AG09309 (cell line): ENCODE data around the gene MAN1A2.
"Not testable (repeated sequence)": the region's sequence is repeated elsewhere in the genome, so short reads cannot be mapped to it uniquely, and the experiment has no call there.

Experiments
- DNase-seq: peaks from one replicate; pipeline ENCODE4 v3.0.0-alpha.2; 2010; ENCODE audit warnings: low read depth
- H3K4me3 ChIP-seq: 2 replicates; pipeline ENCODE4 v1.5.1; 2011; ENCODE audit warnings: mild to moderate bottlenecking, low read depth, low read length, moderate library complexity; ENCODE audit not compliant: control insufficient read depth
- CTCF ChIP-seq: IDR thresholded peaks from 2 replicates; pipeline ENCODE4 v1.5.1; 2011; ENCODE audit warnings: mild to moderate bottlenecking, low read depth, low read length, inconsistent platforms; ENCODE audit not compliant: insufficient read depth, control insufficient read depth; ENCODE audit errors: missing control alignments

The MAN1A2 gene

DNA sequence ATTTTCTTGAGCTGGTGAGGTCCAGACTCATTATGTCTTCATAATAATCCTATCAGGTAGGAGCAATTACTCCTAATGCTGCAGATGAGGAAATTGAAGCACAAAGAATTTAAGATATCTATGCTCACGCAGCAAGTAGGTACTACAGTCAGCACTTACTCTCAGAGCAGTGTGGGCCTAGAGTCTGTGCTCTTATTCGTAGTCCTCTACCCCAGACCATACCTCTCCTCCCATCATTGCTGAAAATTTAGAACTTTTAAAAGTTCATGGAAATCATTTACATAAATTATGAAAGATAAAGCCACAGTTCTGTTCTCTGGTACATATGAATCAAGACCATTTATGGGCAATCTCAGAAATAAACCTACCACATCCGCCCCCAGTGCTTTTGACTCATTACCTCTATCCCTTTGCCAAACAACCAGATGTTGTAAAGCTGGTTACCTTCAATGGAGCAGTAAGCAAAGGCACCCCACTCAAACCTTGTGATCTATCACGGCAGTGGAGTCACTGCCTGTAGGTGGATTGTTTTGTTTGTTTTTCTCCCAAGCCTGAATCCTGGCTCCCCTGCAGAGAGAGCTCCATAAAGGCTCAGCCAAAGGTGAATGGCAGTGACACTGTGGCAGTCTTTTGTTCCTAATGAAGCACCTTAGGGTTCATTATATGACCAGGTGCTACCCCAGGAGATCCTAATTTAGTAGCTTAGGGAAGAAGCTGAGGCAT lies 20.9 kb upstream of the MAN1A2 start:
- no peak for TF ChIP-seq CTCF
- H3K4me3 ChIP-seq: no peak overlapping the region
- no peak for DNase-seq

- H3K4me3 ChIP-seq: no peak overlapping the region
Measured at GRCh38 chr1:117347907-117348306, 19.3 kb upstream of the MAN1A2 start.

GRCh38 chr1:117352695-117353094 lies 14.6 kb upstream of the MAN1A2 start:
- DNase-seq, H3K4me3 ChIP-seq: not testable (repeated sequence)

More at GRCh38 chr1:117347907-117348306, 19.3 kb upstream of the MAN1A2 start:
- no peak for TF ChIP-seq CTCF
- DNase-seq: no peak

DNA sequence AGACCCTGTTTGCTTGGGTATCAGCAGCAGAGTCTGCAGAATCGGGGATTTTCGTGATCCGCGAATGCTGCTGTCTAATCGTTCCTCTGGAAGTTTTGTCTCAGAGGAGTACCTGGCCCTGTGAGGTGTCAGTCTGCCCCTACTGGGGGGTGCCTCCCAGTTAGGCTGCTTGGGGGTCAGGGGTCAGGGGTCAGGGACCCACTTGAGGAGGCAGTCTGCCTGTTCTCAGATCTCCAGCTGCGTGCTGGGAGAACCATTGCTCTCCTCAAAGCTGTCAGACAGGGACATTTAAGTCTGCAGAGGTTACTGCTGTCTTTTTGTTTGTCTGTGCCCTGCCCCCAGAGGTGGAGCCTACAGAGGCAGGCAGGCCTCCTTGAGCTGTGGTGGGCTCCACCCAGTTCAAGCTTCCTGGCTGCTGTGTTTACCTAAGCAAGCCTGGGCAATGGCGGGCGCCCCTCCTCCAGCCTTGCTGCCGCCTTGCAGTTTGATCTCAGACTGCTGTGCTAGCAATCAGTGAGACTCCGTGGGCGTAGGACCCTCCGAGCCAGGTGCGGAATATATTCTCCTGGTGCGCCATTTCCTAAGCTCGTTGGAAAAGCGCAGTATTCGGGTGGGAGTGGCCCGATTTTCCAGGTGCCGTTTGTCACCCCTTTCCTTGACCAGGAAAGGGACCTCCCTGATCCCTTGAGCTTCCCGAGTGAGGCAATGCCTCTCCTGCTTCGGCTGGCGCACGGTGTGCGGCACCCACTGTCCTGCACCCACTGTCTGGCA lies 9.2 kb upstream of the MAN1A2 start:
- DNase-seq, H3K4me3 ChIP-seq: not testable (repeated sequence)

DNA sequence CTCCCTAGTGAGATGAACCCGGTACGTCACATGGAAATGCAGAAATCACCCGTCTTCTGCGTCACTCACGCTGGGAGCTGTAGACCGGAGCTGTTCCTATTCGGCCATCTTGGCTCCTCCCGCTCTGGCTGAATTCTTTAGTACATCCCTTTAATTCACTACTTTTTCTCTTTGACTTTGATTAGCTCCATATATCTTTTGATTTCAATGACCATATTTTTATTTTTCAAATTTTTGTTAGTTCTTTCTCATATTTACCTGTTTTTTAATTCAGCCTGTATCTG lies 8.7 kb upstream of the MAN1A2 start:
- H3K4me3 ChIP-seq, DNase-seq: not testable (repeated sequence)

DNA sequence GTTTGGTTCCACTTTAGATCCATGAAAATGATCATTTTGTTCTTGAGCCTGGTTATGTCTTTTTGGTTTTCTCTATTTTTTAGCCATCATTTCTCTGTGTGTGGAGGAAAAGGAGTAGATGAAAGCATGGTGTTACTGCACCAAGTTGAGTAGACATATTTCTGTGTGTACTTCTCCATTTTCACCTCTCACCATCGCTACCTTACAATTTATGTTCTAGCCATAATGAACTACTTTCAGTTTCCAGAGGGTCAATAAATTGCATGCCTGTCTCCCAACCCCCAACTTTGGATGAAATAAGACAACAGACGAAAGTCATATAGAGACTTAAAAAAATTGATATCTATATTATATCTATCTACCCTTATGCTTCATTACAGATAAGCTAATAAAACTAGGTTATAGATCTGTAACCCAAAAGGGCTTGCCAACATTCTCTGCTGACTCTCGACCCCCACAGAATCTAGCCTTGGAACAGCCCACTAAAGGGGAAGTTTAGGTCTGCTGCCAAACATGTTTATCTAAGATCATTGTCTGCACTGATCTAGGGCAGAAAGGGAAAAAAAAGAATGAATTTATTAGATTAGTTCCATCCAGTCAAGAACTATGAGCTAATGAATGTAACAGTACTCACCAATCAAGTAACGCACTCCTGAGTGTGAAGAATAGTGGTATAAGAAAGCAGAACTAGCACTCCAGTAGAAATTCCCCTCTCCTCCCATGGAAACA lies 7.5 kb upstream of the MAN1A2 start:
- no peak for TF ChIP-seq CTCF
- no peak for DNase-seq

GRCh38 chr1:117362986-117363385 lies 4.3 kb upstream of the MAN1A2 start:
- DNase-seq: no peak
- H3K4me3 ChIP-seq: no peak overlapping the region
- no peak for TF ChIP-seq CTCF

More for the DNA sequence above, 7.5 kb upstream of the MAN1A2 start:
- no peak overlapping the region for H3K4me3 ChIP-seq

GRCh38 chr1:117363571-117364048 lies 3.6 kb upstream of the MAN1A2 start:
- no peak for DNase-seq
- no peak overlapping the region for H3K4me3 ChIP-seq
- no peak for TF ChIP-seq CTCF
